SK-MEL-5 (cell line): ENCODE results near the gene DPYSL5. TPM values are rescaled to one million over a fixed set of nuclear protein-coding genes. Genes with fewer than 3 reads are reported as not detected.

Experiments
- DNase-seq: peaks from one replicate; pipeline ENCODE4 v3.0.0-alpha.2; 2016; ENCODE audit warnings: low read depth, low spot score
- in situ Hi-C: cut with HindIII; loops from 2 replicates; pipeline ENCODE4 v1.10.0; 2016; ENCODE audit warnings: low sequenced_read_pairs, high pct_unique_total_duplicates, low pct_unique_long_range_greater_than_20kb
- total RNA-seq: library from RNA; depleted of rRNA; stranded (reverse); fragments of >200 nt; shearing (Covaris generic); gene quantifications from 2 replicates; pipeline ENCODE4 v1.2.3, GENCODE V29; 2014; rRNA removed

Gene DPYSL5
- total RNA-seq, 1 experiment from 2014 or later, result not detected

- no peak for DNase-seq
- in situ Hi-C loops, result no loop called here
Observed at GRCh38 chr2:26988058-26988860, 140.3 kb downstream of the DPYSL5 start.

- in situ Hi-C loops, result no loop called here
- peak; percentile 60 for DNase-seq
Observed at GRCh38 chr2:26989156-26989555, 141.2 kb downstream of the DPYSL5 start.

- in situ Hi-C loops, result no loop called here
- no peak for DNase-seq
Observed at GRCh38 chr2:26991717-26992116, 143.8 kb downstream of the DPYSL5 start.

GRCh38 chr2:26993768-26994167 is 145.8 kb downstream of the DPYSL5 start:
- in situ Hi-C loops, result no loop called here
- DNase-seq, result no peak

- in situ Hi-C loops, result no loop called here
- no peak for DNase-seq
Observed at GRCh38 chr2:26994983-26995382, 147.1 kb downstream of the DPYSL5 start.

- no peak for DNase-seq
- in situ Hi-C loops, result no loop called here
Observed at GRCh38 chr2:26997394-26997793, 149.5 kb downstream of the DPYSL5 start.

- DNase-seq, result no peak
- in situ Hi-C loops, result no loop called here
Observed at GRCh38 chr2:26998323-26998722, 150.4 kb downstream of the DPYSL5 start.

Other genes with a start within 250 kb of the DPYSL5 start
- gene CIB4, start 206.8 kb upstream of the DPYSL5 start, total RNA-seq, result not detected in 2 replicates
- not detected in 2 replicates for gene KCNK3, start 155.4 kb upstream of the DPYSL5 start, total RNA-seq
- 110 and 113 TPM in 2 replicates for gene SLC35F6, start 83.8 kb upstream of the DPYSL5 start, total RNA-seq
- gene CENPA, start 62.1 kb upstream of the DPYSL5 start, total RNA-seq, result 18.9 and 23.0 TPM in 2 replicates
- 3.5 and 4.0 TPM in 2 replicates for gene MAPRE3, start 122.5 kb downstream of the DPYSL5 start, total RNA-seq
- 76.8 and 88.5 TPM in 2 replicates for gene TMEM214, start 184.8 kb downstream of the DPYSL5 start, total RNA-seq
- 30.7 and 32.1 TPM in 2 replicates for gene AGBL5, start 203.5 kb downstream of the DPYSL5 start, total RNA-seq
- 408 and 444 TPM in 2 replicates for gene OST4, start 223.5 kb downstream of the DPYSL5 start, total RNA-seq
- gene EMILIN1, start 230.5 kb downstream of the DPYSL5 start, total RNA-seq, result 0.11 and 0.71 TPM in 2 replicates
- gene KHK, start 238.6 kb downstream of the DPYSL5 start, total RNA-seq, result 3.0 and 3.2 TPM in 2 replicates